Measurements from ENCODE around the gene KCND3. TPM values are rescaled to one million over a fixed set of nuclear protein-coding genes. Genes with fewer than 3 reads are reported as not detected.

Gene KCND3
- total RNA-seq, 1 donor from 2014 or later, result 8.7 TPM

DNA sequence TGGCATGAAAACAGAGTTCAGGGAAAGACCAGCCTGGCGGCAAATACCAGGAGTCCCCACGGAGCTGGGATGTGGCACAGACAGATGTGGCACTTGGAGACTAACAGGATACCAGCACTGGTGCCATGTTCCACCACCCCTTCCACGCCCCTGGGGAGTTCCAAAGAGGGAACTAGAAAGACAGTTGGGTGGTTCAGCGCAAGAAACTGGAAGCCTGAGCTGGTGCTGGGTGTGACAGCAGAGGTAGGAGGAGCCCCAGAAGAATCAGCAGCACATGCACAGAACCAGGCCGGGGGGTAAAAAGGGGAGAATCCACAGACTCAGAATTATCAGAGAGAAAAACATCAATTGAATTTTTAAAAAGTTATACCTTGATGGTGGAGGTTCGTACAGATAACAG, 211.4 kb downstream of the KCND3 start:
- DNase-seq (ENCODE audit: low spot score), result no peak

GRCh38 chr1:111777301-111777700, 212.2 kb downstream of the KCND3 start:
- DNase-seq (ENCODE audit: low spot score), result no peak

- DNase-seq (ENCODE audit: low spot score), result no peak
These were observed 212.6 kb downstream of the KCND3 start for GRCh38 chr1:111776861-111777260.

DNA sequence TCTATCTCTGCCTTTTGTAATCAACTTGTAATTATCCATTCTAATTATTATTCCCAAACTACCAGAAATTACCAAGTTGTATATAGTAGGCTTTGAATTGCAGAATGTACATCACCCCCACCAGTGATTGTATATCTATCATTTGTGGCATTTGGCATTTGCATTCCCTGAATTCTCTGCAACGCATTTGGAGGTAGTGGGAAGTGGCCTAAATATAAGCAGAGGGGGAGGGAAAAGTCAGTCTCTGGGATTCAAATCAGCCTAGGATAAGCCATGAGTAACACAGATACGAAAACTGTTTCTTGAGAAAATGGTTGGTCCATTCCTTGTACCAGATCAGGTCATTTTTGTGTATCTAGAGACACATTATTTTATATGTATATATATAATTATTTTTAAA, 213.1 kb downstream of the KCND3 start:
- no peak for DNase-seq (ENCODE audit: low spot score)

DNA sequence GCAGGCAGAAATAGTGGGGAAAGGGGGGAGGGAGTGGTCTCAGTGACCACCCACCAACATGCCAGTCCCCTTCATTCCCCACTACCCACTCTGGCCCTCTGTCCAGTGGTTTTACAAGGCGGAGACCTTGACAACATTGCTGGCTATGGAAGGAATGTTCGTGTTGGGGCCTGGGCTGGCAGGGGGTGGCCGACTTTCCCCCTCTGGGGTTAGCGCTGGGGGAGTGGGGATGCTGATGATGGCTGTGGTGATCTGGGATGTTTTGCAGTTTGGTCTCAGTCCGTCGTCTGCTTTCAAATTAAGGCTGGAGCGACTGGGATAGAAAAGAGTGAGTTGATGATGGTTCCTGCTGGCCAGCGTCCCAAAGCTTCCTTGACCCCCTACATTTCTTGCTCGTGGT, 213.5 kb downstream of the KCND3 start:
- no peak for DNase-seq (ENCODE audit: low spot score)

- DNase-seq (ENCODE audit: low spot score), result no peak
These were observed 218.6 kb downstream of the KCND3 start for GRCh38 chr1:111770916-111771315.

DNA sequence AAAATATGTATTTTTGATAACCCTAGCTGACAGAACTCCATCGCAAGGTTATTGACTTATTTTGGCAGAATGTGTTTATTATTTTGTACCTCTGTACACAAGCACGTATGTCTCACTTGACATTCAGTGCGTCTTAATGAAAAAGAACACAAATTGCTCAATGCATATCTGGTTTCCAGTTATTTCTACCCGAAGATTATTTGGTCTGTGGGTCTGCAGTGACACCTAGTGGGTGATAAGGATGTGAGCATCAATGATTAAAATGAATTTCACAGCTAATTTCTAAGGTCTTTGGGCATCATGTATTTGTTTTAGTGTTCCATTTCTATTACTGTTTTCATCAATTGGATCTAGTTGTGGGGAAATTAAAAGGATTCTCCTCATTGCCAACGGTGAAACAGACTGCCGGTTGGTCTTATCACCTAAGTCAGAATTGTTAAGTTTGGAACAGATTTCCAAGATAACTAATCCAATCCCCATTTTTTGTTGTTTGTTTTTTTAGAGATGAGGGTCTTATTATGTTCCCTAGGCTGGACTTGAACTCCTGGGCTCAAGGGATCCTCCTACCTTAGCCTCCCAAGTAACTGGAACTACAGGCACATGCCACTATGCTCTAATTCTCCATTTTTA, 219.8 kb downstream of the KCND3 start:
- DNase-seq (ENCODE audit: low spot score), result peak; percentile 58

DNA sequence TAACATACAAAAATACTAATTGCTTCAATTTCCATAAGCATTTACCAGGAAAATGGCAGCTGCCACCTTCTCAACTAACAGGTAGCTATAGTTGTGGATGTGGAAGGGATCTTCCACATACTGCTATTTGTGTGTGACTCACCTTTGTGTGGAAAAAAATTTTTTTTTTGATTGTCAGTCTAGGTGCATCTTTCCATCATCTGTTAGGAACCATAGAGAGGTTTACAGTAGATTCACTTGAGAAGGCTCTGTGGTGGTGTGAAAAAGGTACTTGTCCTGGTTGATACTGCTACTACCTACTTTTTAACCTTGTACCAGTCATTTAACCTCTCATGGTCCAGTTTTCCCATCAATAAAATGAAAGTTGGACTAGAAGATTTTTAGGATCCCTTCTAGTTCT, 220.8 kb downstream of the KCND3 start:
- no peak for DNase-seq (ENCODE audit: low spot score)

- no peak for DNase-seq (ENCODE audit: low spot score)
These were observed 221.4 kb downstream of the KCND3 start for GRCh38 chr1:111768023-111768422.

DNA sequence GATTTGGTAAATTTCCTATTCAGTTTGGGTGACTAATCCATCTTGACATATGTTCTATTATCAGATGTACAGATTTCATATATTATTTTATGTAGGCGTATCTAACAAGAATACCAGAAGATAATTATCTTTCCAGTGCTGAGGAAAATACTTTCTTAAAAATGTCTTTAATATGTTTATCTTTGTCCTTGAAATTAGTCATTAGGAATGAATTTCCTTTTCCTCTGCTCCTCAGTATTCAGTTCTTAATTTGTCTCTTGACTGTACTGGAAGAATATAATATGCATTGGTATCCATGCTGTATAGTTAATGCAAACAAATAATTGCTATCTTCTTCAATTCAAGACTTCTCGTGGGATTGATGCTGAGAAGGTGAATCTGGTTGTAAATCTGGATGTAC, 227.1 kb downstream of the KCND3 start:
- no peak for DNase-seq (ENCODE audit: low spot score)

- DNase-seq (ENCODE audit: low spot score), result no peak
These were observed 227.8 kb downstream of the KCND3 start for GRCh38 chr1:111761717-111762116.

GRCh38 chr1:111758373-111758772, 231.1 kb downstream of the KCND3 start:
- no peak for DNase-seq (ENCODE audit: low spot score)

DNA sequence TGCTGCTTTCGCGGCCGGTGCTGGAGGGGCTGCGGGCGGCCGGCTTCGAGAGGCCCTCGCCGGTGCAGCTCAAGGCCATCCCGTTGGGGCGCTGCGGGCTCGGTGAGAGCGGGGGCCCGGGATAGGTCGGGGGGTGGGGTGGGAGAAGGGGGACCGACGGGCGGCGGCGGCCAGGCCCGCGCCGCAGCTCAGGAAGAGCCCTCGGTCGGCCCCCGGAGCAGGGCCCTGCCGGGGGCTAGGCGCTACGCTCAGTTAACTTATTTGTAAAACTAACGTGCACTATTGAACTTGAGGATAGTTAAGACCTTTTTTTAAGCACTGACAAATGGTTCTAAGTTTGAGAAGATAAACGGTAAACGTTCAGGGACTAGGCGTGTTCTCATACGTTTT, 233.3 kb downstream of the KCND3 start:
- DNase-seq (ENCODE audit: low spot score), result no peak

- DNase-seq (ENCODE audit: low spot score), result peak; percentile 93
These were observed 233.9 kb downstream of the KCND3 start, which contains the start of gene DDX20 for GRCh38 chr1:111755331-111756123. Gene DDX20, plus strand, starts transcription at chr1:111755901. Its CDS starts 24 bp downstream, at chr1:111755925.

DNA sequence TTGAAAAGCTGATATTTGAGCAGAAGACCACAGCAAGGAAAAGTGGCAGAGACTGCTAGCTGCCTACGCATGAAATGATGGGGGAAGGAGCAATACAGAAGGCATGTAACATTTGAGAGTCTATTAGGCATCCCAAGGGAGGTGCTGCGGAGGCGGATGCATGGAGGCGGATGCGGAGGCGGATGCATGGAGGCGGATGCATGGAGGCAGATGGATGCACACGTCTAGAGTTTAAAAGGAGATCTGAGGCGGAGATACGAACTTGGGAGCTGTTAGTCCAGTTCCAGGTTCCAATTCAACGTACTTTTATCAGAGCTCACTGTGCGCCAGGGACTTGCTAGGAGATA, 234.5 kb downstream of the KCND3 start:
- peak; percentile 24 for DNase-seq (ENCODE audit: low spot score)

DNA sequence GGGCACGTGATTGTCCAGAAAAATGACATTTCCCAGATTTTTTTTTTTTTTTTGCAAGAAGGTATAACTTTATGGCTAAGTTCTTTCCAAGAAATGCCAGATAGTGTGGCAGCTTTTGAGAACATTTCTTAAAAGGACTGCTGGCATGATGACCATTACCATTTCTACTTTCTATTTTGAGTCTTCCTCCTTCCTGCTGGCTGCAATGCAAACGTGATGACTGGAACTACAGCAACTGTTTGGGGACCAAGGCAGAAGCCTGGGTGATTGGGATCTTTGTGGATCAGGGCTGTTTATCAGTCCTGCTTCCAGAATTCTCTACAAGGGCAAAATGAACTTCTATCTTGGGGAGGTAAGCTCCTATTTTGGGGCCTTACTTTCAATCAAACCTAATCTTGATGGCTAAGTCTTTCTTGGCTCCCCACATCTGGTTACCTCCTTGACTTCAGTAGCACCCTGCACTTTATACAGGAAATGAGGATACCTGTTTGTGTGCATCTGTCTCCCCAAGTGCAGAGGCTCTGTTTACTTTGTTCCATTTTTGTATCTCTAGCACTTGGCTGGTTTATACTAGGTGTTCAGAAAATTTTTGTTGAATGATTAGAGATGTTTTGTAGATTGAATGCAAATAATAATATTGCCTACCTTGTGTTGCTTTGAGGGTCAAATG, 237.4 kb downstream of the KCND3 start:
- DNase-seq (ENCODE audit: low spot score), result no peak

DNA sequence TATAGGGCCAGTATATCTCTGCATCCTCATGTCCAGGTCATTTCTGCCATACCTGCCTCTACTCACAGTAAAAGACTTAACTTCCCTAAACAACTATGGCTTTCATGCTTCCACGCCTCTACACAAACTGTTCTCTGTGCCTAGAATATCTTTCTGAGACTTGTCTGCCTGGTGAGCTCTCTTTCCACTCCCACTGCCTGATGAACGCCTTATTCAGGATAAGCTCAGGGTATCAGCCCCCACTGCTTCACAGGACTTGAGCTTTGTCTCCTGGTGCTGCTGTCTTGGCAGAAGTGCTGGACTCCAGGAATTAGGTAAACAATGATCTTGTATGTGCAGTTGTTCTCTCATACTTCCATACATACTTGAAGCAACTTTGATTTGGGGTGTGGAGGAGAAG, 238.6 kb downstream of the KCND3 start:
- no peak for DNase-seq (ENCODE audit: low spot score)

DNA sequence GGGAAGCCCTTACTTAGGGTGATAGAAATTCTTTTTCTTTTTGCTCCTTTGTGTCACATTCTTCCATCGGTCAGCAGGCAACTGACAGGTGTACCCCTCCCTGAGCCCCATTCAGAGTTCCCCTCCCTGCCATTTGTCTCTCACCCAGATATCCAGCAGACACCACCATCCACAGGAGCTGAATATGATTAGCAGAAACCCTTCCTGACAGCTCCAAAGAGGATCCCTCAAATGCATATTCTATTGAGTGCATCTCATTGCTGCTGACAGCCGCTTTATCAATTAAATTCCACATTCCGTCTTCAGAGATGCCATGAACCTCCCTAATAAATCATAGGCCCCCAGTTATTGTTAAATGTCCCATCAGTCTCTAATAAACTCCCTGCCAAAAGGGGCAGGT, 239.8 kb downstream of the KCND3 start:
- no peak for DNase-seq (ENCODE audit: low spot score)

GRCh38 chr1:111747947-111748346, 241.5 kb downstream of the KCND3 start:
- DNase-seq (ENCODE audit: low spot score), result no peak

DNA sequence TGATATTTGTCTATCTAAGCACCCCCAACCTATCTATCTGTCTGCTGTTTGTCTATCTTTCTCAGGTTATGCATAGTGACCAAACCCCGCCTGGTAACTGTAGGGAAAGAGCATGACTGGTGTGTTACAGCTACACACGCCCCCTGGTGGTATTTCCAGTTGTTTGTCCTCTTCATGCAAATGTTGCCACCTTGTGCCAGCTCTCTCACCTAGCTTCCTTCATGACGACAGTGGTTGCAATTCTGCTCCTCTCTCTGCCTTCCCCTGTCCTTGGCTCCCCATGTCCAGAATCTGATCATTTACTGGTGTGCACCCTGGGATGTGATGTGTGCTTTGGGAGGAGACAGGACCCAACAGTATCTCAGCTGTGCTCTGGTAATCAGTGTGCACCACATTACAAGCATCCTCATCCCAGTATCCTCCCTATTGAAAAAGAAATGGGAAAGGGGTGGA, 242.2 kb downstream of the KCND3 start:
- DNase-seq (ENCODE audit: low spot score), result peak; percentile 54

DNA sequence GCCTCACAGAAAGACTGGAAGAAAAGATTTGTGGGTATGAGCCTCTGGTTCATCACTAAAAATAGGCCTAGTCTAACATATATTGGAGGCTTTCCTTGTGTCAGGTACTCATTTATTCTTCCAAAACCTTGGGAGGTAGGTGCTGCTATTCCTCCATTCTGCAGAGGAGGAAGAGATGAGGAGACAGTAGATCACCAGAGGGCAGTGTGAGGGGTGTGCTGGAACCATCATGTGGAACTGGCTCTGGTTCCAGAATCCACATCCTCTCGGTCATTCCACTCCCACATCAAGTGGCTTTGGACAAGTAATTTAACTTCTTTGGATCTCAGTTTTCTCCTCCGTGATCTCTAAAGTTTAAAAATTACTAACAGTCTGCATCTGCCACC, 242.9 kb downstream of the KCND3 start:
- DNase-seq (ENCODE audit: low spot score), result no peak

GRCh38 chr1:111745675-111746613, 243.5 kb downstream of the KCND3 start:
- no peak for DNase-seq (ENCODE audit: low spot score)
